IPS DF 4.7 (cell line): Measurements from ENCODE around the gene GLIS1.

Experiments
- DNase-seq: peaks from one replicate; pipeline ENCODE4 v3.0.0-alpha.2; 2013; ENCODE audit warnings: low spot score; ENCODE audit errors: extremely low read depth

The GLIS1 gene

GRCh38 chr1:53638360-53639035, 100.5 kb downstream of the GLIS1 start:
- no peak for DNase-seq

GRCh38 chr1:53637511-53638359, 101.2 kb downstream of the GLIS1 start:
- no peak for DNase-seq

- DNase-seq: no peak
Measured at GRCh38 chr1:53636621-53637171, 102.3 kb downstream of the GLIS1 start.

- no peak for DNase-seq
Measured at GRCh38 chr1:53634571-53634979, 104.4 kb downstream of the GLIS1 start.

GRCh38 chr1:53633073-53633704, 105.8 kb downstream of the GLIS1 start:
- DNase-seq: no peak

GRCh38 chr1:53631622-53632310, 107.2 kb downstream of the GLIS1 start:
- no peak for DNase-seq

- no peak for DNase-seq
Measured at GRCh38 chr1:53629101-53629691, 109.8 kb downstream of the GLIS1 start.

- DNase-seq: no peak
Measured at GRCh38 chr1:53628286-53628955, 110.5 kb downstream of the GLIS1 start.

- DNase-seq: no peak
Measured at GRCh38 chr1:53627666-53628065, 111.3 kb downstream of the GLIS1 start.

GRCh38 chr1:53627031-53627430, 111.9 kb downstream of the GLIS1 start:
- no peak for DNase-seq

GRCh38 chr1:53626616-53627015, 112.3 kb downstream of the GLIS1 start:
- no peak for DNase-seq

- no peak for DNase-seq
Measured at GRCh38 chr1:53625766-53626520, 113.0 kb downstream of the GLIS1 start.

- DNase-seq: no peak
Measured at GRCh38 chr1:53625049-53625448, 113.9 kb downstream of the GLIS1 start.

- no peak for DNase-seq
Measured at GRCh38 chr1:53622531-53622930, 116.4 kb downstream of the GLIS1 start.

- no peak for DNase-seq
Measured at GRCh38 chr1:53621144-53621543, 117.8 kb downstream of the GLIS1 start.

GRCh38 chr1:53620061-53620855, 118.7 kb downstream of the GLIS1 start:
- DNase-seq: no peak

GRCh38 chr1:53619367-53620060, 119.5 kb downstream of the GLIS1 start:
- DNase-seq: no peak
